GM18499 (cell line): Measurements from ENCODE around the gene MYL4.
"Not testable (repeated sequence)": the region's sequence is repeated elsewhere in the genome, so short reads cannot be mapped to it uniquely, and the experiment has no call there.

Experiments used
- ATAC-seq: cut with Tn5 transposase; IDR thresholded peaks from one replicate; pipeline ENCODE4 v1.9.1; 2021; ENCODE audit warnings: moderate number of reproducible peaks; ENCODE audit not compliant: insufficient read depth, unreplicated experiment

MYL4 gene

DNA sequence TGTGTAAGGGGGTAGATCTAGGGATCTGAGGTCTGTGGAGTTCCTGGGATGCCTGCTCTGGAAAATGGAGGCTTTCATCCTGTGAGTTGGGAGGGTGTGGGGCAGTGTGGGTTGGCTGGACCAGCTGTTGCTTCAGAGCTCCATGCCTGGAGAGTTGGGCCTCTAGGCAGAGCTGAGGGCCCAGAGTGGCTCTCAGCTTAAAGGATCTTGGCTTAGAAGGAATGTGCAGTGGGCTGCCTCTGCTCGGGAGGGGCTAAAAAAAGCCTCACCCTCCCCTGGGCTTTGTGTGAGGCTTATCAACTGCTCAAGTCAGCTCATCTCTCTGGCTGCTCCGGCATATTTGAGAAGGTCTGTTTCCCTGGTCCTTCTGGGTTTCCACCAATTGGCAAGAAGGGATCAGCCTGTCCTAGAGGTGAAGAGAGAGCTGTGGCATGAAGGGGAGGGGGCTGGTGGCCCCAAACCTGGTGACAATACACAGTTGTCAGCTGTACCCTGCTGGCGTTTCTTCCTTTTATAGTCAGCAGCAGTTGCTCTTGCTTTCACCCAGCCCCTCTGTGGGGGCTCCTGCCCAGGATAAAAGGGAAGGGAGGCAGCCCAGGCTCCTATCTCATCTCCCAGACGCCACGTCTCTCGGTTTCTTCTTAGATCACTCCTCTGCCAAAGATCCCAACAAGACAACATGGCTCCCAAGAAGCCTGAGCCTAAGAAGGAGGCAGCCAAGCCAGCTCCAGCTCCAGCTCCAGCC lies at the start of gene MYL4:
Gene MYL4 (plus strand): TSS at position 605 of the 745 bp plus-strand sequence. CDS start 75 bp downstream, at position 680.
- no peak for ATAC-seq

DNA sequence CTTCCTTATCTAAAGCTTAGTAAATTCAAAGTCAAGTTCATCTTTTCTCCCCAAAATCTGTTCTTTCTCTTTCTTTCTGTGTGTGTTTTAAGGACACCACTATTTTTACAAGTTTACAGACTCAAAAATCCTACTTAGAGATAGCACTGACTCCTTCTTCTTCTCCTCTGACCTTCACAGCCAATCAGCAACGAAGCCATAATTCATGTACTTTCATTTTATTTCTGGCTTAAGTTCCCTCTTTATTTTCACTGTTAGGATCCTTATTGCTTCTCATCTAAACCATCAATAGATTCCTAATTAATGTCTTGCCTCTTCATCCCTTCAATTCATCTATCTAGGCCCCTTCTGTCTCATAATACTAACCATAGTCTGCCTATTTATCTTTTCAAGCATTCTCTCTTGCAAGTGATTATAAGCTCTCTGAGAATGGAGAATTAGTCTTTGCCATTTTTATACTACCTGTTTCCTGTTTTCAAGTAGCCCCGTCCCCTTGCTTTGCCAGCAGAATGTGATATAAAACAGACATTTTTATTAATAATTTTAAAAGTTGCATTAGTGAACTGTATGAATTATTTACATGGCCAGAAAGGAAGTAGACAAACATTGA lies 47.0 kb upstream of the MYL4 start:
- no peak for ATAC-seq

DNA sequence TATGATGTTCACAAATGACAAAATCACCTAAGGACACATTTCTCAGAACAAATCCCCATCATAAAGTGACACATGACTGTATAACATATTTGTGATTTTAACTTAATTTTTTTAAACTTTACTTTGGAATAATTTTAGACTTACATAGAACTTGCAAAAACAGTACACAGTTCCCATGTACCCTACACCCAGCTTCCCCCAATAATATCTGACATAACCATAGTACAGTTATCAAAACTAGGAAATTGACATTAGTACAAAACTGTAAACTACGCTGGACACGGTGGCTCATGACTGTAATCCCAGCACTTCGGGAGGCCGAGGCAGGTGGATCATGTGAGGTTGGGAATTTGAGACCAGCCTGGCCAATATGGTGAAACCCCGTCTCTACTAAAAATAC lies 44.9 kb upstream of the MYL4 start:
- no peak for ATAC-seq

DNA sequence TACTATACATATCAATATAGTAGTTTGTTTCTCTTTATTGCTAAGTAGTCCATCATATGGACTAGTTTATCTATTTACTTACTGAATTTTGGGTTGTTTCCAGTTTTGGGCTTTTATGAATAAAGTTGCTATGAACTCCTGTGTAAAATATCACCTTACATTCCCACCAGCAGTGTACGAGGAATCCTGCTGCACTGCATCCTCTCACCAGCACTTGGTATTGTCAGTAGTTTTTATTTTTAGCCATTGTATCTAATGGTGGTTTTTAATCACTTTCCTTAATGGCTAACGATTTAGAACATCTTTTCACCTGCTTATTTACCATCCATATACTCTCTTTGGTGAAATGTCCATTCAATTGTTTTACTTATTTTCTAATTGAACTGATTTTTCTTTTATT lies 44.0 kb upstream of the MYL4 start:
- ATAC-seq: no peak

DNA sequence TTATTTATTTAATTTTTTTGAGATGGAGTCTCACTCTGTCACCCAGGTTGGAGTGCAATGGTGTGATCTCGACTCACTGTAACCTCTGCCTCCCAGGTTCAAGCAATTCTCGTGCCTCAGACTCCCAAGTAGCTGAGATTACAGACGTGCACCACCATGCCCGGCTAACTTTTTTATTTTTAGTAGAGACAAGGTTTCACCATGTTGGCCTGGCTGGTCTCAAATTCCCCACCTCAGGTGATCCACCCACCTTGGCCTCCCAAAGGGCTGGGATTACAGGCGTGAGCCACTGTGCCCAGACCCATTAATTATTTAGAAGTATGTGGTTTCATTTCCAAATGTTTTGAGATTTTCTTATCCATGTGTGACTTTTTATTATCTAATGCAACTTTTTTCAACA lies 42.3 kb upstream of the MYL4 start:
- ATAC-seq: not testable (repeated sequence)

DNA sequence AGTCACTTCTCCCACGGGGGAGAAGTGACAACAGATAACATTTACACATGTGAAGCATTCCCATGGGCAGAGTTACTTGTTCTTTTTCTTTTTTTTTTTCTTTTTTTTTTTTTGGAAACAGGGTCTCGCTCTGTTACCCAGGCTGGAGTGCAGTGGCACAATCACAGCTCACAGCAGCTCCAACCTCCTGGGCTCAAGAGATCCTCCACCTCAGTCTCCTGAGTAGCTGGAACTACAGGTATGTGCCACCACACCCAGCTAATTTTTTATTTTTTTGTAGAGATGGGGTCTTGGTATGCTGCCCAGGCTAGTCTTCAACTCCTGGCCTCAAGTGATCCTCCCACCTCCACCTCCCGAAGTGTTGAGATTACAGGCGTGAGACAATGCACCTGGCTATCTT lies 40.3 kb upstream of the MYL4 start:
- ATAC-seq: not testable (repeated sequence)

DNA sequence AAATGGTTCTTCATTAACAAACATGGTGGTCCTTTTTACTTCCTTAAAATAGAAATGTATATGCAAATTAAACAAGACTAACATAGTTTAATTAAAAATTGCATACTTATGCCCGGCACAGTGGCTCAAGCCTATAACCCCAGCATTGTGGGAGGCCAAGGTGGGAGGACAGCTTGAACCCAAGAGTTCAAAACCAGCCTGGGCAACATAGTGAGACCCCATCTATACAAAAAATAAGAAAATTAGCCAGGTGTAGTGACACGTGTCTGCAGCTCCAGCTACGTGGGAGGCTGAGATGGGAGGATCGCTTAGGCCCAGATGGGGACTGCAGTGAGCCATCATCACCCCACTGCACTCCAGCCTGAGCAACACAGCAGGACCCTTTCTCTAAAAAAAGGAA lies 38.4 kb upstream of the MYL4 start:
- ATAC-seq: no peak

DNA sequence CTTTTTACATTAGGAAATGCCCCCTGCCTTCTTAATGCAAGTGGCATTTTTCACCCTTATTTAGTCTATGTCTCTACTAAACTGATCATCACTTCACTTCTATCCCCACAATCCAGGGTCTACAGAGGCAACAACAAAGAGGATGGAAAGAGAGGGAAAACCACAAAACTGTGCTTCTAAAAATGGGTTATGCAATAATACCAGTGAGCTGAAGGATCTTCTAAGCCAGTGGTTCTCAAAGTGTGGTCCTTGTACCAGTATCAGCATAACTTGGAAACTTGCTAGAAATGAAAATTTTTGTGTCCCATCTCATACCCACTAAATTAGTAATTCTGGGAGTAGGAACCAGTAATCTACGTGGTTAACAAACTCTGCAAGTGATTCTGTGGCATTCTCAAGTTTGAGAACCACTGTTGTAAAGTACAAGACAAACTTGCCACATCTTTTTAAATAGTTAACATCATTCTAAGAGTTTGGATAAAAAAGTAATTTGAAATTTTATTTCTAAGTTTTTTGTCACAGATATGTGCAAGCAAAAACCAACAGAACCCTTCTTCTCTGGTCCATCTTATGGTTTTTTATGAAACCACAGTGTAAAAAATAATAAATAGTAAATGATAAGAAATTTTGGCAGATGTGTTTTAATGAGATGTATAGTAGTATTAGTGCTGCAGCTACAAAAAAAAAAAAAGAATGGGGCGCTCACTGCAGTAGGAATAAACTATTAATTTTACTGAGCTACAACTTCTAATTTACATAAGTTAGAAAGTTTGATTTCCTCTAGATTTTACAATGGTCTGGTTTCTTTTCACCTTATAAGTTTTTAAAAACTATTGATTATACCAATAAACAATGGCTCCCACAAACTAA lies 36.2 kb upstream of the MYL4 start:
- no peak for ATAC-seq

DNA sequence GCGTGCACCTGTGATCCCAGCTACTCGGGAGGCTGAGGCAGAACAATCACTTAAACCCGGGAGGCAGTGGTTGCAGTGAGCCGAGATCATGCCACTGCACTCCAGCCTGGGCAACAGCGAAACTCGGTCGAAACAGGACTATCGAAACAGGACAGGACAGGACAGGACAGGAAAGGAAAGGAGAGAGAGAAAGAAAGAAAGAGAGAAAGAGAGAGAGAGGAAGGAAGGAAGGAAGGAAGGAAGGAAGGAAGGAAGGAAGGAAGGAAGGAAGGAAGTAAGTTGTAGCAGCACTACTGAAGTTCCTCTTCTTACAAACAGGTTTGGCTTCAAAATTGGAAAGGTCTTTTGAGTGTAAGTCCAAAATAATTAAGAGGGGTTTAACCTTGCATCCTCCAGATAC lies 34.3 kb upstream of the MYL4 start:
- not testable (repeated sequence) for ATAC-seq

DNA sequence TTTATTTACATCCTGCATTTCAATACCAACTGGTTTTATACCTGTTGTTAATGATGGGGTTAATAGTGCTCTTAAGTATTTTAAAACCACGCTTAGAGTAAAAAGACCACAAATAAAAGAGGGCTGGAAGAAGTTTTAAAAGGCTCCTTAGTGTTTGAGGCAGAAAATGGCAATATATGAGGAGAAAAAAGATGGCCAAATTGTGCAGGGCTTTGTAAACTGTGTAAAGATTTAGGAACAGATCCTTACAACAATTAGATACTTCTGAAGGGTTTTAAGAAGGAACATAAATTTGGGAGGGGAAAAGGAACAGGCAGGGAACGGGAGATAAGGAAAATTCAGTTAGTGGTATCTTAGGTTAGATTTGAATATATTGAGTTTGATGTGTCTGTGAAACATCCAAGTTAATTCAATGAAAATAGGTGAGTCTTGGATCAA lies 32.7 kb upstream of the MYL4 start:
- ATAC-seq: no peak

DNA sequence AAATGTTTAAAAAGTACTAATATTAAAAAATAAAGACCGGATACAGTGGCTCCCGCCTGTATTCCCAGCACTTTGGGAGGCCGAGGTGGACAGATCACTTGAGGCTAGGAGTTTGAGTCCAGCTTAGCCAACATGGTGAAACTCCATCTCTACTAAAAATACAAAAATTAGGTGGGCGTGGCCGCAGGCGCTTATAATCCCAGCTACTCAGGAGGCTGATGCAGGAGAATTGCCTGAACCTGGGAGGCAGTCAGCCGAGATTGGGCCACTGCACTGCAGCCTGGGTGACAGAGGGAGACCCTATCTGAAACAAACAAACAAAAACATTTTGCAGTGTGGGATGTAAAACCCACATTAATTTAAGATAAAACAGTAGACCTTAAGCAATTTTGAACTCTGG lies 31.9 kb upstream of the MYL4 start:
- no peak for ATAC-seq

DNA sequence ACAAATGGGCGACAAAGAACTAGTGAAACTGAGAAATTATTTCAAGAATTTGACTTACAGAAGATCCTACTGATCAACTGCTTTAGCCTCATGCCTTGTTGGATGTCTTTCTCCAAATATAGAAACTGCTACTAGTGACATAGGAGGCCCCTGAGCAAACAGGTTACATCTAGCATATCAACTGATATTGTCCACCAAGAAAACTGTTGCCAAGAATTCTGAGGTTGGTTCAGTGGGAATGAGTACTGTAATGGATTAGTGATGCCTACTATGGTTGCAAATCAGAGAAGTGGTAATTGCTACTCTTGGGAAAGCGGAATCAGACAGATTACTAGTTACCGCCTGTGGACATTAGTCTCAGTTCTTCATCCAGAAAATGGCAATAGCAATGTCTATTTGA lies 30.0 kb upstream of the MYL4 start:
- no peak for ATAC-seq

DNA sequence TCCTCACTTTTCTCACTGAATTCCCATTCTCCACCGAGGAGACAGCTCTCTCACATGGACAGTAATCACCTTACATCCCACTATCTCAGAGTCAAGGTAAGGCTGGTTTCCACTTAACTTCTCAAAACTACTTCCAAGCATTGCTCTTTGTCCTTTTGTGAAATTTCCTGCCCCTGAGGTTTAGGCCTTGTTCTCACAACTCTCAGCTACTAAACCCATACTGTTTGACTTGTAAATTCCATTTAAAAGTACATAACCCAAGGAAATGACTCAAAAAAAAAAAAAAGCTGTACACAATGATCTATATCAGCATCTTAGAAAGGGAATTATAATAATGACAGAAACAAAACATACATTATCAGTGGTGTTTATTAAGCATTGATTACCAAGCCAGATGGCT lies 28.8 kb upstream of the MYL4 start:
- no peak for ATAC-seq

DNA sequence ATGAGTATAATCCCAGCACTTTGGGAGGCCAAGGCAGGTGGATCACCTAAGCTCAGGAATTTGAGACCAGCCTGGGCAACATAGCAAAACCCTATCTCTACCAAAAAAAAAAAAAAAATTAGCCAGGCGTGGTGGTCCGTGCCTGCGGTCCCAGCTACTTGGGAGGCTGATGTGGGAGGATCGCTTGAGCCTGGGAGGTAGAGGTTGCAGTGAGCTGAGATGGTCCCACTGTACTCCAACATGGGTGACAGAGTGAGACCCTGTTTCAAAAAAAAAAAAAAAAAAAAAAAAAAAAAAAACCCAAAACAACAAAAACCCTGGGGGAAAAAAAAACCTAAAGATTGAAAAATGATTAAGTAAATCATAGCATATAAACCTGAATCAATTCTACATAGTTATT lies 28.2 kb upstream of the MYL4 start:
- not testable (repeated sequence) for ATAC-seq

DNA sequence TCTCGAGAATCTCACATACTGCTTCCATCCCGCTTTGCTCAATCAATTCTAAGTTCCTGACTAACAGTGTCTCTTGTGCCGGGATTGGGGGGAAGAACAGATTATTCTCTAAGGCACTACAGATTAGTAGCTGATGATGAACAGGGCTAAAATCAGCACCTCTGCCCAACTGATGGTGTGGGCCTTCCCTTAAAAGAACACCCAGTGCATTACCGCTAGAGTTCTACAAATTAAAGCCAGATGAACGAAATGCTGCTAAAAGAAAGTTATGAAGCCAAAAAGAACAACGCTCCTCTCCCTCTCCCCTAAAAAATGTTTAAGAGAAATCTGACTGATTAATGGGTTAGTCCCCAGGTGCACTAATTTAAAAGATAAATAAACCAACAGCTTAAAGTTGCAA lies 24.5 kb upstream of the MYL4 start:
- ATAC-seq: no peak

DNA sequence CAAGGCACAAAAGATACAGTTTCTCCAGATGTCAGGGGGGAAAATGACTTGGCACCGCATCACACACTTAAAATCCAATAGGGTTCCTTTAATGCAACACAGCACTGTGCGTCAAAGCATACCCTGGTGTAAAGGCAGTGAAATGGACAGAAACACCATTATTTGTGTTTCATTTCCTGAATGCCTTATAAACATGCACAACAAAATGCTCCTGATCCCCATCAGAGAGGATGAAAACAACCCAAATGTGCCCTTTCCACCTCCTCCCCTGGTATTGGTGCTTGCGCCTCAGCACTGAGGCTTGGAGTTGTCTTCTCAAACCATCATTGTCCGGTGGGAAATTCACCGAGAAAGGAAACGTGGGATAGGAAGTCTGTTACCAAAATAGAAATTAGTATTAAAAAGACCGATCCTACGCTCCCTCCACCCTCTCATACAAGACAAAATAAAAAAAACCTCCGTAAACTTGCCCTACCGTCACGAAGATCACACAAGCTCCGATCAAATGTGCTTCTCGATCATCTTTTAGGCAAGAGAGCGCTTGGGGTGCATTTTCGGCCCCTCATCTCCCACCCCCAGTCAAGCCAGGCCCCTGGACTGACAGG lies 20.8 kb upstream of the MYL4 start:
- no peak for ATAC-seq

DNA sequence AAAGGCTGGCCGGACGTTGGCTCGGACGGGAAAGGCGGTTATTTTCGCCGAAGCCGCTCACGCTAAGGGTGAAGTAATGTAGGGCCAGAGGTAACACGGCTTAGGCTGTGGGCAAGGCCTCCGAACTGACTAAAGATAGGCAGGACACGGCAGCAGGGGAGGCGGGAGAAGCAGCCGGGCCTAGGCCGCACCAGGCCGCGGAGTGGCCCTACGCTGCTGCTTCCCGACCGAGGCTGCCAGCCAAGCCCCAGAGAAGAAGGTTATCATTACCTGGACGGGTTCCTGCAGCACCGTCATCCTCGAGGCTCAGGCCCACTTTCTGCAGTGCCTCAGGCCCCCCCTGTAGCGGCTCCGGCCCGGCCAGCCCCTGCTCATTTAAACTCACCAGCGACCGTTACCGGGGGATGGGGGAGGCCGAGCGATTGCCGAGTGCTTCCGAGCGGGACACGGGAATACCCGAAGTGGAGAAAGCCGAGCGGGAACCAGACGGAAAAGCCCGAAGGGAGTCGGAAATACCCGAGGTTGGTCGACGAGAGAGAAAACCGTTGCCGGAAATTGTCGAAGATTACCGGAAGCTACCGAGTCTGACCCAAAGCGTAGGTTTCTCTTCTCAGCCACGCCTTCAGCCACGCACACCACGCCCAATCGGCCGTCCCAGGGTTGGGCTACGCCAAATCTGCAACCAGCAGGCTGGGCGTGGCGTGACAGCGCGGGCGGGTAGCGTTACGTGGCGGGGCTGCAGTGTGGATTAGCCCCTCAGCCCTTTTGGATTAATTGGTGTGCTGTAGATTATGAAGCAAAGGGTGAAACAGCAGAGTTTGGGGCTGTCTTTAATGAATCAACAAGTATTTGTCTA lies 20.0 kb upstream of the MYL4 start, which contains the start of gene CDC27:
Gene CDC27 (minus strand): TSS at position 420 of the 856 bp plus-strand sequence. CDS start 123 bp downstream, at position 297.
- peak; percentile 89 for ATAC-seq

DNA sequence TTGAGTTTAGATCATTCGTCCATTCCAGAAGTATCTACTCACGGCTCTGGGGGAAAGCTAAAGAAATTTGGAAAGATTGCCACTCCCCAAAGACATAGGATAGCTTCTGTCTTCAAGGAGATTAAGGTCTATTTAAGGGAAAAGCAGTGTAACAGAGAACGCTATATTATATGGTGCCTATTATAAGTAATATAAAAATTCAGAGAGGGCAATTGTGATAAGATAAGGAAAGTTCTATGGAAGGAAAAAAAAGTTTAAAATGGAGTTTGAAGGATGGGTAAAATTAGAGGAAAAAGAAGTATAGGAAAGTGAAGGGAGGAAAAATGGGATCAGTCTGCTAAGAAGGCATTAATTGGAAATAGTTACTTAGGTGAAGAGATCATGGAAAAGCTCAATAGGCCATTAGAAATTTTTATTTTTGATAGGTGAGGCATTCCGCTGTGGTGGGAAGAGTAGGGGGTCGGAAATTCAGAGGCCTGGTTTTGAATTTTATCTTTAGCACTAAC lies 19.4 kb upstream of the MYL4 start:
- ATAC-seq: no peak

DNA sequence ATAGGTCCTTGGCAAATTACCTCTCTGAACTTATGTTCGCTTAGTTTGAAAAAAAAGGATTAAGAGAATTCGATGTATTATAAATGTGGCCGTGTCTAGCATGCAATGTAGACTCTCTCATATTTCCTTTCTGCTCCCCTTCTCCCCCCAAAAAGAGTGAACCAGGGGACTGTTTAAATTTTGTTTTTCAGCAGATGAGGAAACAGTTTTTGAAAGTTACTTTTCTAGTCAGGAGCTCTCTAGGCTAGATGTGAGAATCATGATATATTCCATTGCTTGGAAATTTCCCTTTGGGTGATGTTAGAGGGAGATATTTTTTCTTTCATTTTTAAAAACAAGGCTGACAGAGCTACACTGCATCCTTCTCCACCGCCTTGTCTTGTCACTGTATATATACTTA lies 18.9 kb upstream of the MYL4 start:
- ATAC-seq: no peak
